GM19025 (cell line): Measurements from ENCODE around the gene GREM1.

Source experiments
- ATAC-seq: cut with Tn5 transposase; IDR thresholded peaks from one replicate; pipeline ENCODE4 v1.9.1; 2021; ENCODE audit warnings: mild to moderate bottlenecking, low read depth, moderate library complexity; ENCODE audit not compliant: unreplicated experiment

GREM1 gene

GRCh38 chr15:32775103-32775502 is 57.3 kb downstream of the GREM1 start:
- no peak for ATAC-seq

- ATAC-seq, result no peak
Measured at GRCh38 chr15:32778391-32779176, 60.8 kb downstream of the GREM1 start.

GRCh38 chr15:32781781-32782180 is 64.0 kb downstream of the GREM1 start:
- ATAC-seq, result no peak

- ATAC-seq, result no peak
Measured at GRCh38 chr15:32784581-32784980, 66.8 kb downstream of the GREM1 start.

GRCh38 chr15:32786906-32787305 is 69.1 kb downstream of the GREM1 start:
- no peak for ATAC-seq

- ATAC-seq, result no peak
Measured at GRCh38 chr15:32787949-32788348, 70.1 kb downstream of the GREM1 start.

- no peak for ATAC-seq
Measured at GRCh38 chr15:32790352-32790999, 72.7 kb downstream of the GREM1 start.

- no peak for ATAC-seq
Measured at GRCh38 chr15:32792436-32792835, 74.6 kb downstream of the GREM1 start.
